HG03457 (cell line): ENCODE results near the gene RDM1.

ENCODE experiments used
- ATAC-seq: cut with Tn5 transposase; IDR thresholded peaks from one replicate; pipeline ENCODE4 v1.9.1; 2021; ENCODE audit warnings: moderate number of reproducible peaks; ENCODE audit not compliant: unreplicated experiment

RDM1 gene

DNA sequence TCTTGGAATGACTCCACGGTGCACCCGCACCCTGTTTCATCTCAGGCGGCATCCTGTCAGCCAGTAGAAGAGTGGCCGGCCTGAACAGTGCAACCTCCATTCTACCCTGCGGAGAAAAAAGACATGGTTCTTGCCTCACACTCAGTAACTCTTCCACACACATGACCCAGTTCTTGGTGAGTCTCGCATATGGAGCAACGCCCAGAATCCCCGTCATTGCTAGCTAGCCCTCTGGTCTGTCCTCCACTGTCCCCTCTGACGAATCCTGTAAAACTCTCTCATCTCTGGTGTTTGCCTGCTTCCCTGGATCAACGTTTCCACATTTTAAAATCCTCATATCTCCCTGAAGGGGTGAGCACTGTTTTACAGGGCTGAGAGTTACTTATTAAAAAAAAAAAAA, 4.2 kb upstream of the RDM1 start:
- no peak for ATAC-seq

DNA sequence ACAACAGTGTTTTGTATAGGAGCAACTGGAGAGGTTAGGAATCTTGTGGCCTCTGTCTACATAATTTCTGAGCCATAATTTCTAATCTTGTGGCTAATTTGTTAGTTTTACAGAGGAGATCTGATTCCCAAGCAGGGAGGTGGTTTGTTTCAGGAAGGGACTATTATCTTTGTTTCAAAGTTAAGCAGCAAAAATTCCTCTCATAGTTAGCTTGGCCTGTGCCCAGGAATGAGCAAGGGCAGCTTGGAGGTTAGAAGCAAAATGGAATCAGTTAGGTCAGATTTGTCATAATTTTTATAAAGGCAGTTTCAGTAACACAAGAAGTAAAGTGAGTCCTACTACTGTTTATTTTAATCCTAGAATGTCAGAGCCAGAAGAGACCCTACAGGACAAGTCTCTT, 2.0 kb upstream of the RDM1 start:
- ATAC-seq, result no peak

- no peak for ATAC-seq
Observed at GRCh38 chr17:35931794-35932425, 1.3 kb upstream of the RDM1 start.

DNA sequence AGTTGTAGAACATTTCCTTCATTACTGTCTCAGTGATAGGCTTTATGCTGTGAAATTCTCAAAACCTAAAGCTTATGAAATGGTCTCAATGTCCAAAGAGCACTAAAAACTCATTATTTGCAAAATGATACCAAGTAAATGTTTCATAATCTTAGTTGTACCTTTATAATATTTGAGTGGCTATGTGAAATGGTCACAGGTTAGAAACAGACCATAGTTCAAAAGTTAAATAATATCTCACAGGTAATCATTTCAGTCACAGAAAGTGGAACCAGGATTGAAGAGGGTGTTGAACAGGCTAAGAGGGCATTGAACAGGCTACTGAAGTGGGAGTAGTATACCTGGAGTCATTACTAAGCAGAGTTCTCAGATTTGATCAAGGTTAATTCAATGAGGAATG, 2.9 kb downstream of the RDM1 start:
- ATAC-seq, result no peak

DNA sequence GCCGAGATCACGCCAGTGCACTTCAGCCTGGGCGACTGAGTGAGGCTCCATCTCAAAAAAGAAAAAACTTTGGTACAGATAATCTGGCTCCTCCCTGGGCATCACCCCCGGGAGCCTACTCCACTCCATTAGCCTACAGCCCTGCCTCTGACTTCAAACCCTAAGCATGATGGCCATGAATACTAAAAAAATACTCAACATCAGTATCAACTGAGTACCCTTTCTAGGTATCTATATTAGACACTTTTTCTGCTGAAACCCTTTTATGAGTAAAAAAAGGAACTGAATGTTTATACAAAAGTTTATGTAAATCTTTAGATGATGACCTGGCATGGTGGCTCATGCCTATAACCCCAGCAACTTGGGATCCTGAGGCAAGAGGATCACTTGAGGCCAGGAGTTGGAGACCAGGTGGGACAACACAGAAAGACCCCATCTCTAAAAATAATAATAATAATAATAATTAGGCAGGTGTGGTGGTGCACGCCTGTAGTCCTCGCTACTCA, 6.9 kb downstream of the RDM1 start:
- no peak for ATAC-seq

DNA sequence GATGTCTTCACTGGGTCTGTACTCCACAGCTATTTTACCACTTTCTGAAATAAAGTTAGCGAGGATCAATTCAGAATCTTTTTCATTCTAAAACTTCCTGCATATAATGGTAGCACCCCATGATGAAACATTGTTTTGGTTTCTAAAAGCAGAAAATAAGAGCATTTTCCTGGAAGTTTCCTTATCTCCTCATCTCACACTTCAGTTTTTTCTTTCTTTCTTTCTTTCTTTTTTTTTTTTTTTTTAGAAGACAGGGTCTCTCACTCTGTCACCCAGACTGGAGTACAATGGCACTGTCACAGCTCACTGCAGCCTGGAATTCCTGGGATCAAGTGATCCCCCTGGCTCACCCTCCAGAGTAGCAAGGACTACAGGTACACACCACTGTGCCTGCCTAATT, 10.3 kb downstream of the RDM1 start:
- no peak for ATAC-seq

- no peak for ATAC-seq
Observed at GRCh38 chr17:35918665-35919064, 11.9 kb downstream of the RDM1 start.

- ATAC-seq, result no peak
Observed at GRCh38 chr17:35917519-35918213, 12.9 kb downstream of the RDM1 start.

DNA sequence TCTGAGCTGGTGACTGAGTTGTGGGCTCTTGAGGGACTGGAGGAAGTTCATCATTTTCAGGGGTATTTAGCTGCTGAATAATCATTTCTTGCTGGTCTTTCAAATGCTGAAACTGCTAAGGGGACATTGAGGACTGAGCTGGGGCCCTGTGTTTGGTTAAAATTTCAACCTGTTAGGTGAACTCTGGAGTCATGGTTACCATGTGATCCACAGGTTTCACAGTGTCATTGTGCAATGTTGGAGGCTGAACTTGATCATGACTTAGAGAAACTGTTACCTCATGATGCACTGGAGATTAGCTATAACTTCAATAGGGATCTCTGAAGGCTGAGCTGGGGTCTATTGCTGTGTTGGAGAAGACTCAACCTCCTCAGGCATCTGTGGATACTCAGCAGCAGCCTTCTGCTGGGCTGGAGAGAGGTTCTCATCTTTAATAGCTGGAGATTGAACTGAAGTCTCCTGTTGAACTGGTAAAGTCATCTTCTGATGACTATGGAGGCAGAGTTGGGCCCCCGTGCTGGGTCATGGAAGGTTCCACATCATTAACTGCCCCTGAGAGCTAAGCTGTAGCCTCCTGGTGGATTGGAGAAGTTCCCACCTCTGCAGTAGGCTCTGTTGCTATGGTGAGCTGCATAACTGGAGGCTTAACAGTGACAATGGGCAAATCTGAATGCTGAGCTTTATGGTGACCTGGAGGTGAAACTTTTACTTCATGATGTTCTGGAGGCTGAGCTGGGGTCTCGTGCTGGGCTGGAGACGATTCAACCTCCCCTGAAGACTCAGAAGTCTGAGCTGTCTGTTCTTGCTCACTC, 15.2 kb downstream of the RDM1 start:
- no peak for ATAC-seq

- no peak for ATAC-seq
Observed at GRCh38 chr17:35914354-35914753, 16.2 kb downstream of the RDM1 start.

DNA sequence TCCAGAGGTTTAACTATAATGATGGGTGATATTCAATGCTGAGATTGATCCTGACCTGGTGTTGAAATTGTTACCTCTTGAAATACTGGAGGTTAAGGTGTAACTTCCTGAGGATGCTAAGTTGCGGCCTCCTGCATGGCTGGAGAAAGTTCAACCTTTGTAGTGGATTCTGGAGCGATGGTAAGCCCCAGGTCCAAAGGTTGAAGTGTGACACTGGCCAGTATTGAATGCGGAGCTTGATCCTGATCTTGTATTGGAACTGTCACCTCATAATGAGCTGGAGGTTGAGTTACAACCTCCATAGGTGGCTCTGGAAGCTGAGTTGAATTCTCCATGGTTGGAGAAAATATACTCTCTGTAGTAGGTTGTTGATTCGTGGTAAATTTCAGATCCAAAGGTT, 17.0 kb downstream of the RDM1 start:
- ATAC-seq, result no peak

DNA sequence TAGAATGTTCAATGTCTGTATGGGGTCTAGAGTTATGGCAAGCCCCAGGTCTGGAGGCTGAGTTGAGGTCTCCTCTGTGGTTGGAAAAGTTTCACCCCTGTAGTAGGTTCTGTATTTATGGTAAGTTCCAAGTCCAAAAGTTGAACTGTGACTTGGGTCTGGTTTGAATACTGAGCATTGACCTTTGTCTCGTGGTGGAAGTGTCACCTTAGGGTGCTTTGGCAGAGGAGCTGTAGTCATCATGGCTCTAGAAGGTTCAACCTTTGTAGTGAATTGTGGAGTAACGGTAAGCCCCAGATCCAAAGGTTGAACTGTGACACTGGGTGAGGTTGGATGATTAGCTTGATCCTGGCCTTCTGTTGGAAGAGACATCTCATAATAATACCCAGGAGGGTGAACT, 17.6 kb downstream of the RDM1 start:
- no peak for ATAC-seq

DNA sequence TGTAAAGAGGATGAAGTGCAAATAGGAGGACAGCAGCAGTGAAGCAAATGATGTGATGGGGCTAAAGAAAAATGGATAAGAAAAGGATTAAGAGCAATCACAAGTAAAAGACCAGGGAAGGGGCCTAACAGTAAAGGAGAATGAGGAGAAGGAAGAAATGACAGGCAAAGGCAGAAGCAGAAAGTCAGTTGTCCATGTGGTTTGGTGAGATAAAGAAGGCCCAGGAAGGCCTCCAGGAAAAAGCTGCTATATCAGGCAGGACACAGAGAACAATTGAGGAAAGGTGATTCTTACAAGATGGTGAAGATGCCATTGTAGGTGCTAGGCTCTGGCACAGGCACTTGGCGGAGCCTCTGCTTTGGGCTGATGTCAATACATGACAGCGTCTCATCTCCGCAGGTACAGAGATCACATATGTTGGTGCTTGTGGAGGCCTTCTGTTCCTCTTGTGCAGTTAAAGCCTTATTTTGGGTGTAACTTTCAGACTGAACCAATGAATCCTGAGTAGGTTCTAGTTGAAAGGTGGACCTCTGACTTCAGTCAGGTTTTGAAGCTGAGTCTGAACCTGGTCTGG, 18.1 kb downstream of the RDM1 start:
- no peak for ATAC-seq

- ATAC-seq, result no peak
Observed at GRCh38 chr17:35909408-35909807, 21.2 kb downstream of the RDM1 start.

DNA sequence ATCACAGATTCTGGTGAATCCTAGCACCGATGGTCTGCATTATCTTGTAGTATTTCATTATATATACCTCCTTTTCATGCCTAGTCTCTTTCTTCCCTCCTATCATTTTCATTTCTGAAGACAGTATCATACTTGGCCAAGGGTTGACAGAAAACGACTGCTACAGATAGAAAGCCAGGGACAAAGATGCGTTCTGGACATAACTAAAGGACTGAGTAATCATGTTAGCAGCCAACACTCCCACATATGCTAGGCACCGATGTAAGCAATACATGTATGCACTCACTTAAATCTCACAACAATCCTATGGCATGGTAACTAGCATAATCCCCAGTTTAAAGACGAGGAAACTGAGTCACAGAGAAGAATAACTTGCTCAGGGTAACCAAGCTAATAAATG, 22.9 kb downstream of the RDM1 start:
- ATAC-seq, result no peak

DNA sequence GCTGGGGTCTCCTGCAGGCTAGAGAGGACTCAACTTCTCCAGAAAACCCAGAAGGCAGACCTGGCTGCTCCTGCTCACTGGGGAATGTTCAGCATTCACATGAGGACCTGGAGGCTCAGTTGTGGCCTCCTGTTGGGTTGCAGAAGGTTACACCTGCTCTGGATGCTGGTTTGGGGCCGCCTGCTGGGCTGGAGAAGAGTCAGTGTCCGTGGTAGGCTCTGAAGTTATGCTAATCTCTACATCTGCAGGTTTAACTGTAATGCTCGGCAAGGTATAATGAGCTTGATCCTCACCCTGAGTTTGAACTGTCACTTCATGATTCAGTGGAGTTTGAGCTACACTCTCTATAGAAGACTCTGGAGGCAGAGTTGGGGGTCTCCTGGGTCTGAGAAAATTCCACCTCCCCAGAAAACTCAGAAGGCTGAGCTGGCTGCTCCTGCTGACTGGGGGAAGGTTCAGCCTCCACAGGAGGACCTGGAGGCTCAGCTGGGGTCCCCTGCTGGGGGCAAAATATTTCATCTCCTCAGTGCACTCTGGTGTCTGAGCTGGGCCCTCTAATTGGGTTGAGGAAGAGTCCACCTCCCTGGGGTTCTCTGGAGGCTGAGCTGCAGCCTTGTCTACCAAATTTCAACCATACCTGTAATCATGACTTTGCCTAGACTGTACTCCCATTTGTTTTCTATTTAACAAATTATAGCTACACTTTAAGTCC, 23.5 kb downstream of the RDM1 start:
- ATAC-seq, result no peak

DNA sequence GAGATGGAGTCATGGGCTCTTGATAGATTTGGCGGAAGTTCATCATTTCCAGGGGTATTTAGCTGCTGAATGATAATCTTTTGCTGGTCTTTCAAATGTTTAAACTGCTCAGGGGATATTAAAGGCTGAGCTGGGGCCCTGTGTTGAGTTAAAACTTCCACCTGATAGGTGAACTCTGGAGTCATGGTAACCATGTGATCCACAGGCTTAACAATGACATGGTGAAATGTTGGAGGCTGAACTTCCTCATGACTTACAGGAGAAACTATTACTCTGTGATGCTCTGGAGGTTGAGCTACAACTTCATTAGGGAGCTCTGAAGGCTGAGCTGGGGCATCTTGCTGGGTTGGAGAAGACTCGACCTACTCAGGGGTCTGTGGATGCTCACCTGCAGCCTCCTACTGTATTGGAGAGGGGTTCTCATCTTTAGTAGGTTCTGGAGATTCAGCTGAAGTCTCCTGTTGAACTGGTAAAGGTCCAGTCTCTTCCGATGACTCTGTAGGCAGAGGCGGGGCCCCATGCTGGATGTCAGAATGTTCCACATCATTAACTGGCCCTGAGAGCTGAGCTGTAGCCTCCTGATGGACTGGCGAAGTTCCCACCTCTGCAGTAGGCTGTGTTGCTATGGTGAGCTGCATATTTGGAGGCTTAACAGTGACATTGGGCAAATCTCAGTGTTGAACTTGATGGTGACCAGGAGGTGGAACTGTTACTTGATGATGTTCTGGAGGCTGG, 24.2 kb downstream of the RDM1 start:
- ATAC-seq, result no peak

GRCh38 chr17:35903451-35903850, 27.1 kb downstream of the RDM1 start:
- ATAC-seq, result no peak

DNA sequence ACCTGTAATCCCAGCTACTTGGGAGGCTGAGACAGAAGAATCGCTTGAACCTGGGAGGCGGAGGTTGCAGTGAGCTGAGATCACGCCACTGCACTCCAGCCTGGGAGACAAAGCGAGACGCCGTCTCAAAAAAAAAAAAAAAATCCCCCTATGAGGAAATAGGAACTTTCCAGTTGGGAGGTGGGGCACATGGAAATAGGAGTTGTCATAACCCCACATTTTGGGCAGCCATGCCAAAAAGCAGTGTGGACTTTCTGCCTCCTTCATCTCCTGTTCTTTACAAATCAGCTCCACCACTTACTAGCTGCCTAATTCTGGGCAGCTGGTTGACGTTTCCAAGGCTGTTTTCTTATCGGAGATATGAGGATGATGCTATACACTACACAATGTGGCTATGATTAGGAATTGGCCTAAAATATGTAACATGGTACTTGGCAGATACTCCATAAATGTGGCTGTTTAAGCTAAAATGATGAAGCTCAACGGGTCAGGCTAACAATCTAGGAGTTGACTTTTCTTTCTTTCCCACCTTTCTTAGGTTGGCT, 28.9 kb downstream of the RDM1 start:
- no peak for ATAC-seq
